T-helper 2 cell treated with Interferon-gamma antibody and Interleukin-4, amounts not matched to agents 5 μg/mL and 100 μg/mL, for 36 hours (primary cell): ENCODE data around the gene CFAP119.
A peak's percentile ranks its signal among the peaks of the same experiment; 100 is the strongest.

Experiments
- DNase-seq: peaks from one replicate; pipeline ENCODE4 v3.0.0; 2021; ENCODE audit warnings: low spot score
- H3K27ac Mint-ChIP-seq: one replicate; pipeline ENCODE4 v1.8.0; 2021; ENCODE audit warnings: mild to moderate bottlenecking, mixed read lengths
- H3K27me3 Mint-ChIP-seq: one replicate; pipeline ENCODE4 v1.8.0; 2021; ENCODE audit warnings: low read depth, mixed read lengths
- H3K36me3 Mint-ChIP-seq: one replicate; pipeline ENCODE4 v1.8.0; 2021; ENCODE audit warnings: low read depth, mixed read lengths
- H3K4me1 Mint-ChIP-seq: one replicate; pipeline ENCODE4 v1.8.0; 2021; ENCODE audit warnings: low read depth, mixed read lengths
- H3K4me3 Mint-ChIP-seq: one replicate; pipeline ENCODE4 v1.8.0; 2022; ENCODE audit warnings: mild to moderate bottlenecking, moderate library complexity, mixed read lengths
- H3K9me3 Mint-ChIP-seq: one replicate; pipeline ENCODE4 v1.8.0; 2021; ENCODE audit warnings: mixed read lengths

Gene CFAP119

GRCh38 chr16:30746638-30747175 lies 15.2 kb downstream of the CFAP119 start:
- peaks cover 49% of the 10 kb centered on the region for H3K36me3 Mint-ChIP-seq
- H3K27me3 Mint-ChIP-seq, result no peaks in the 10 kb centered on the region
- no peak overlapping the region for H3K4me3 Mint-ChIP-seq
- DNase-seq, result no peak
- H3K9me3 Mint-ChIP-seq, result no peaks in the 10 kb centered on the region
- H3K4me1 Mint-ChIP-seq, result peaks cover 14% of the 10 kb centered on the region
- peak overlapping the region; percentile 70 for H3K27ac Mint-ChIP-seq

GRCh38 chr16:30745082-30745481 lies 16.8 kb downstream of the CFAP119 start:
- Mint-ChIP-seq H3K36me3 (peaks cover 49% of the 10 kb centered on the region), H3K27me3 (no peaks in the 10 kb centered on the region), H3K9me3 (no peaks in the 10 kb centered on the region), H3K4me3 (no peak overlapping the region), H3K4me1 (peaks cover 13% of the 10 kb centered on the region), H3K27ac (peak overlapping the region; percentile 1)
- no peak for DNase-seq

GRCh38 chr16:30744183-30744582 lies 17.7 kb downstream of the CFAP119 start:
- Mint-ChIP-seq H3K4me3 (no peak overlapping the region), H3K9me3 (no peaks in the 10 kb centered on the region), H3K4me1 (peaks cover 6% of the 10 kb centered on the region), H3K36me3 (peaks cover 44% of the 10 kb centered on the region), H3K27ac (no peak overlapping the region), H3K27me3 (no peaks in the 10 kb centered on the region)
- no peak for DNase-seq

- Mint-ChIP-seq H3K27ac (no peak overlapping the region), H3K27me3 (no peaks in the 10 kb centered on the region), H3K9me3 (no peaks in the 10 kb centered on the region), H3K36me3 (peaks cover 45% of the 10 kb centered on the region), H3K4me1 (peaks cover 5% of the 10 kb centered on the region), H3K4me3 (no peak overlapping the region)
- no peak for DNase-seq
Observed at GRCh38 chr16:30743716-30744115, 18.1 kb downstream of the CFAP119 start.

- peaks cover 59% of the 10 kb centered on the region for H3K36me3 Mint-ChIP-seq
Observed at GRCh38 chr16:30741461-30741914, 20.4 kb downstream of the CFAP119 start.

GRCh38 chr16:30740364-30741251 lies 21.3 kb downstream of the CFAP119 start:
- Mint-ChIP-seq H3K27me3 (no peaks in the 10 kb centered on the region), H3K36me3 (peaks cover 67% of the 10 kb centered on the region), H3K27ac (peak overlapping the region; percentile 4), H3K4me1 (no peaks in the 10 kb centered on the region), H3K9me3 (no peaks in the 10 kb centered on the region), H3K4me3 (no peak overlapping the region)
- DNase-seq, result no peak

More at GRCh38 chr16:30741461-30741914, 20.4 kb downstream of the CFAP119 start:
- Mint-ChIP-seq H3K27ac (no peak overlapping the region), H3K4me1 (no peaks in the 10 kb centered on the region), H3K4me3 (no peak overlapping the region), H3K9me3 (no peaks in the 10 kb centered on the region), H3K27me3 (no peaks in the 10 kb centered on the region)
- no peak for DNase-seq

GRCh38 chr16:30738984-30739951 lies 22.6 kb downstream of the CFAP119 start:
- H3K27ac Mint-ChIP-seq, result no peak overlapping the region
- H3K9me3 Mint-ChIP-seq, result no peaks in the 10 kb centered on the region
- no peak overlapping the region for H3K4me3 Mint-ChIP-seq
- no peak for DNase-seq
- H3K27me3 Mint-ChIP-seq, result no peaks in the 10 kb centered on the region
- peaks cover 66% of the 10 kb centered on the region for H3K36me3 Mint-ChIP-seq
- no peaks in the 10 kb centered on the region for H3K4me1 Mint-ChIP-seq

GRCh38 chr16:30737794-30738648 lies 23.8 kb downstream of the CFAP119 start:
- no peaks in the 10 kb centered on the region for H3K9me3 Mint-ChIP-seq
- no peaks in the 10 kb centered on the region for H3K27me3 Mint-ChIP-seq
- no peak for DNase-seq
- H3K27ac Mint-ChIP-seq, result peak overlapping the region; percentile 6
- no peaks in the 10 kb centered on the region for H3K4me1 Mint-ChIP-seq
- H3K36me3 Mint-ChIP-seq, result peaks cover 70% of the 10 kb centered on the region
- H3K4me3 Mint-ChIP-seq, result no peak overlapping the region

- DNase-seq, result no peak
- H3K27me3 Mint-ChIP-seq, result no peaks in the 10 kb centered on the region
Observed at GRCh38 chr16:30736995-30737793, 24.7 kb downstream of the CFAP119 start.

GRCh38 chr16:30731411-30731810 lies 30.5 kb downstream of the CFAP119 start:
- peaks cover 58% of the 10 kb centered on the region for H3K36me3 Mint-ChIP-seq
- H3K27ac Mint-ChIP-seq, result no peak overlapping the region
- no peaks in the 10 kb centered on the region for H3K27me3 Mint-ChIP-seq
- H3K4me3 Mint-ChIP-seq, result no peak overlapping the region
- H3K4me1 Mint-ChIP-seq, result peaks cover 3% of the 10 kb centered on the region
- DNase-seq, result no peak
- H3K9me3 Mint-ChIP-seq, result no peaks in the 10 kb centered on the region

More at GRCh38 chr16:30736995-30737793, 24.7 kb downstream of the CFAP119 start:
- Mint-ChIP-seq H3K4me1 (no peaks in the 10 kb centered on the region), H3K36me3 (peaks cover 74% of the 10 kb centered on the region), H3K27ac (peak overlapping the region; percentile 6), H3K9me3 (no peaks in the 10 kb centered on the region), H3K4me3 (no peak overlapping the region)

GRCh38 chr16:30728899-30729672 lies 32.8 kb downstream of the CFAP119 start:
- no peaks in the 10 kb centered on the region for H3K9me3 Mint-ChIP-seq
- H3K36me3 Mint-ChIP-seq, result peaks cover 62% of the 10 kb centered on the region
- no peaks in the 10 kb centered on the region for H3K27me3 Mint-ChIP-seq
- peaks cover 7% of the 10 kb centered on the region for H3K4me1 Mint-ChIP-seq
- H3K27ac Mint-ChIP-seq, result peak overlapping the region; percentile 6
- DNase-seq, result no peak
- H3K4me3 Mint-ChIP-seq, result no peak overlapping the region

GRCh38 chr16:30728321-30728720 lies 33.5 kb downstream of the CFAP119 start:
- Mint-ChIP-seq H3K4me3 (no peak overlapping the region), H3K9me3 (no peaks in the 10 kb centered on the region), H3K27me3 (no peaks in the 10 kb centered on the region), H3K36me3 (peaks cover 63% of the 10 kb centered on the region), H3K27ac (no peak overlapping the region), H3K4me1 (peaks cover 7% of the 10 kb centered on the region)
- no peak for DNase-seq
